NCI-H2107 treated with DMSO at 0.1 percent for 48 hours (cell line): ENCODE measurements around the gene NAA80.
A peak's percentile ranks its signal among the peaks of the same experiment; 100 is the strongest.

Source experiments
- DNase-seq: peaks from one replicate; lab custom pipeline; 2025; ENCODE audit not compliant: unreplicated experiment; lab: John Stamatoyannopoulos, UW

The NAA80 gene

GRCh38 chr3:50298836-50299637 is at the start of gene NAA80, which contains the start of gene HYAL3:
NAA80 (minus strand) TSS chr3:50299405; CDS start chr3:50297463, 1,942 bp downstream.
HYAL3 (minus strand) TSS chr3:50299405; CDS start chr3:50295602, 3,803 bp downstream.
- peak; percentile 91 for DNase-seq

DNA sequence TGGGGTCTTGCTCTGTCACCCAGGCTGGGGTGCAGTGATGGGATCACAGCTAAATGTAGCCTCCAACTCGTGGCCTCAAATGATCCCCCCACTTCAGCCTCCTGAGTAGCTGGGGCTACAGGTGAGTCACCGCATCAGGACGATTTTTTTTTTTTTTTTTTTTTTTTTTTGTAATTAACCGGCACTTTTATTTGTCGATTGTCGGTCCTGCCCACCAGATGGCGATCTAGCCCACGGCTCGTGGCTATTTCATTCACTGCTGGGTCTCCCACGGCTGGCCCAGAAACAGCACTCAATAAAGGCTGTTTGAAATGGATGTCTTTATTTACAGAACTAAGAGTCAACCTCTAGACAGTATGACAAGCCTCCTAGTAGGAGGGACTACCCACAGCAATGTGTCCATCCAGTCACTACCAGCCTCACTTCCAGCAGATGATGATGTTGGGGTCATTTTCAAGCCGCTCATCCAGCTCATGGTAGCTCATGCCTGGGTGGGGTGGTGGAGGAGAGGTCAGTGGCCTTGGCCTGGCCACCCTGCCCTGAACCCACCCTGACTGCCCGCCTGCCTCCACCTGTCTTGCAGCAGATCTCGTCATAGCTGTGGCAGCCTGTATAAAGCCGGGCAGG is 48.1 kb upstream of the NAA80 start:
- DNase-seq = peak; percentile 37

DNA sequence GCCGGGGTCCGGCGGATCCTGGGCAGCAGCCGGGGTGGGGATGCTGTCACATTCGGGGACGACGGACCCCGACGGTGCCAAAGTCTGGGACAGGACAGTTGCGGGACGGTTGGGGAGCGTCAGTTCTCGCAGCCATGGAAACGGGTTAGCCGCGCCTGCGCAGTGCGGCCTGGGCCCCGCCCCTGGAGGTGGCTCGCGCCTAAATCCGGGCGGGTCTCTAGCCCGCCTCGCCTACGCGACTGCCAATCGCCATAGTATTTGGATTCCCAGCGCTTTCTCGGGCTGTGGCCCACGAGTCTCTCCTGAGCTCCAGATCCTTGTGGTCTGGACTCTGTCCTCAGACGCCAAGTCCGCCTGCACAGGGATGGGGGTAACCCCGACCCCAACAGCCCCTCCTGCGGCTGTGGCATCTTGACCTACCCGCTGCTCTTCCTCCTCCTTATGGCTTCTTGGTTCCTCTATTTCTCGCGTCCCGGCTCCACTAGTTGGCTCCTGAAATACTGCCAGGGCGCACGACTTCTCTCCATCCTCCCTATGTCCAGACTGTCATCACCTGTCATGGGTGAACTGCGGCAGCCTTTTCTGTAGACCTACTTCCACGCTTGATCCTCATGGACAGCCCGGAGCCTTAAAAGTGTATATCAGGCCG is 46.5 kb upstream of the NAA80 start, which contains the start of gene ZMYND10:
TSS of gene ZMYND10 (minus strand) at position 147 of the 649 bp plus-strand sequence. CDS start 153 bp downstream, outside the sequence.
- no peak for DNase-seq

- DNase-seq = no peak
Measured at GRCh38 chr3:50345008-50345407, 45.8 kb upstream of the NAA80 start.

- no peak for DNase-seq
Measured at GRCh38 chr3:50342813-50343633, 43.8 kb upstream of the NAA80 start.

GRCh38 chr3:50341996-50342650 is 42.9 kb upstream of the NAA80 start:
- no peak for DNase-seq

- DNase-seq = no peak
Measured at GRCh38 chr3:50341537-50341936, 42.3 kb upstream of the NAA80 start.

GRCh38 chr3:50340448-50341329 is 41.5 kb upstream of the NAA80 start, which contains the start of gene RASSF1:
RASSF1 (minus strand) TSS chr3:50340836; CDS start chr3:50340805, 31 bp downstream.
- DNase-seq = no peak

GRCh38 chr3:50340147-50340447 is 40.9 kb upstream of the NAA80 start:
- DNase-seq = no peak

DNA sequence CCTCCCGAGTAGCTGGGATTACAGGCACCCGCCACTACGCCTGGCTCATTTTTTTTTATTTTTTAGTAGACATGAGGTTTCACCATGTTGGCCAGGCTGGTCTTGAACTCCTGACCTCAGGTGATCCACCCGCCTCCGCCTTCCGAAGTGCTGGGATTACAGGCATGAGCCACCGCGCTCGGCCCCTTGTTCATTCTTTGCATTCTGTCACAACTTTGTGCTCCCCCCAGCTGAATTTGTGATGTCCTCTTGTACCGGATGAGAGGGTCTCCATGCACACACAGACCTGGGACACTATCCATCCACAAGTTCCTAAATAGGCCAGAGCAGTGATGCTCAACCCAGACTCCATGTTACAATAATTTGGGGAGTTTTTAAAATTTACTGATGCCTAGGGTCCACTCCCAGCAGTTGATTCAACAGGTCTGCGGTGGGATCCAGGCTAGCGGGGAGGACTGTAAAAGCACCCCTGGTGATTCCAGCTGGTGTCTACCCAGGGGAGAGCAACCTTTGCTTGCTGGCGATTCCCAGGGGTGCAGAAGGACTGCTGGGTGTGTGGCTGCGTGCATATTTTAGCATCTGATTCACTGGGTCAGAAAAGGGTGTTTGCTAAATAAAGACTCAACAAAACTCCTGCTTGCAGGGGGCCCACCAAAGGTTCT is 40.4 kb upstream of the NAA80 start:
- no peak for DNase-seq

- DNase-seq = no peak
Measured at GRCh38 chr3:50338965-50339364, 39.8 kb upstream of the NAA80 start.

DNA sequence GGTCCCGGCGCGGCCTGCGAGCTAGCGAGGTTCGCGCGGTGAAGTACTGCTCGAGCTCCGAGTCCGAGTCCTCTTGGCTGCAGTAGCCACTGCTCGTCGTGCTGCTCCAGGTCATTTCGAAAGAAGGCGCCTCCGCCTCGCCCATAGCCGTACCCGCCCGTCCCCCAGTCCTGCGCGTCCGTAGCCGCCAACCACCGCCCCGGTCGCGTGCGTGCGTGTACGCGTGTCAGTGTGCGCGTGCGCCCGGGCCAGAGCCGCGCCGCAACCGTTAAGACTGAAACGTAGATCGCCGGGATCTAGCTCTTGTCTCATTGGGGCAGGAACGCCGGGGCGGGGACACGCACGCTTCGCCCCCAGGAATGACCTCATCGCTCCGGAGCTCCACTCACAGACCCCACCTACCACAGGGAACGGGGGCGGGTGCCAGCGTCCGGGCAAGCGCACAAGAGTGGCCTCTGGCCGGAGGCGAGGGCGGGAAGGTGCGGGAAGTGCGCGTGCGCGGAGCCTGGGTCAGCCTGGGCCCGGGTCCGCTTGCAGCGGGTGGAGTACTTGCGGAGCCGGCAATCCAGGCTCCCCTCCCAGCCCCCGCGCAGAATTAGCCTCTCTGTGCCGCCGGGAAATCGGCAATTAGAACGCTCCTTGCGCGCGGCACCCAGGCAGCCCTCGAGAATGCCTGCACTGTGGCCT is 38.1 kb upstream of the NAA80 start:
- peak; percentile 84 for DNase-seq

DNA sequence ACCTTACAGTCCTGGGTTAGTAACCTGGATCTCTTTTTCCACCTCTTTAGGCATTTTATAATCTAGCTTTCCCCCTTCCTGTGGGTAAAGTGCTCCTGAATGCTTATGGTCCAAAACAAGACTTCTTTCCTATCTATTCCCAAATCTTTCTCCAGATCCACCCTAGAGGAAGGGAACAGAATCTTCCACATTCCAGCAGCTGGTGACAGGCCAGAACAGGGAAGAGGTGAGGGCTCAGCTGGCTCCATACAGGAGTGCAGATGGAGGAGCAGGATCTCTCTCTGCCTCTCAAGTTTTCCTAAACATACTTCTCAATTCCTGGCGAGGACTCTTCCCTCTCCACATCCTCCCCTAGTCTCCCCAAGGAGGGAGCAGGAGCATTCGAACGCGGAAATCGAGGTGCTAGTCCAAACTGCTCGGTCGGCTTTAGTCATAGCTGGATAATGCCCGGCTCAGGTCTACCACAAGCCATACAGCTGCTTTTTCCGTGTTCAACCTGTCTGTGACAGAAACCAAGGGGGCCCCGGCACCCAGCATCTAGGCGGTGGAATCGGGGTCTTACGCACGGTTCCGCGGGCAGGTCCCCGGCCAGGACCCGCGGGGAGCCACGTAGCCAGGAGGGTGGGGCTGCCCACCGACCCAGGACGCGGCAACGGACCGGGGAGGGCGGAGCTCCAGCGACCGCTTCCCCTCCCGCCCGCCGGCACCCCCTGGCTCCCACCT is 37.4 kb upstream of the NAA80 start:
- DNase-seq = no peak

DNA sequence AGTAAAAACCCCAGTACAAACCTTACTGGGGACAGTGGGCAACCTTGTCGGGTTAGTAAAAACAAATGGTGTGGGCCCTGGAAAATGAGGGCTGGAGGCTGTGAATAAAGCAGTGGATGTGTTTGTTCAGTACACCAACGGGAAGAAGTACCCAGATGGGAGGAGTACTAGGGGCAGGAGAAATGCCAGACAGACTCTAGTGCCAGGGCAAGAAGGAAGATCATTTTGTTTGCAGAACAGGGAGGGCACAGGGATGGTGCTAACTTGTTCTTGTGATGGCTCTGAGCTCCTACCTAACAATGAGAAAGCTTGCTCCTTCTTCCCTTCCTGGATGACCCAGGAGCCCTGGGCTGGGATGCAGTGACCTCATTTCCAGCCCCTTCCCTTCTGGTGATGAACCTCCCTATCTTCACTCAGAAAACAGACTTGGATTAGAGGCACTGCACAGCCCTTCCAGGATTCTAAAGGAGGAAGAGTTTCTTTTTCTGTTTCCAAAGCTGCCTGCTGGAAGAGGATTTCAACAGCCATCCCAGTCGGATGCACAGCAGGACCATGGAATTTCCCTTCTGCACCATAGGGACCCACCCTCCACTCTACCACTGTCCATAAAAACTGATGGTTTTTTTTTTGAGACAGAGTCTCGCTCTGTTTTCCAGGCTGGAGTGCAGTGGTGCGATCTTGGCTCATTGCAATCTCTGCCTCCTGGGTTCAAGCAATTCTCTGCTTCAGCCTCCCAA is 35.3 kb upstream of the NAA80 start:
- no peak for DNase-seq

GRCh38 chr3:50333744-50334328 is 34.6 kb upstream of the NAA80 start:
- no peak for DNase-seq

- no peak for DNase-seq
Measured at GRCh38 chr3:50331364-50331907, 32.2 kb upstream of the NAA80 start.
